GM21576 (cell line): ENCODE data around the gene RPS23.
"Not testable (repeated sequence)": the region's sequence is repeated elsewhere in the genome, so short reads cannot be mapped to it uniquely, and the experiment has no call there.

Experiments used
- ATAC-seq: cut with Tn5 transposase; IDR thresholded peaks from one replicate; pipeline ENCODE4 v1.9.1; 2021; ENCODE audit warnings: mild to moderate bottlenecking, moderate library complexity; ENCODE audit not compliant: unreplicated experiment

RPS23 gene

DNA sequence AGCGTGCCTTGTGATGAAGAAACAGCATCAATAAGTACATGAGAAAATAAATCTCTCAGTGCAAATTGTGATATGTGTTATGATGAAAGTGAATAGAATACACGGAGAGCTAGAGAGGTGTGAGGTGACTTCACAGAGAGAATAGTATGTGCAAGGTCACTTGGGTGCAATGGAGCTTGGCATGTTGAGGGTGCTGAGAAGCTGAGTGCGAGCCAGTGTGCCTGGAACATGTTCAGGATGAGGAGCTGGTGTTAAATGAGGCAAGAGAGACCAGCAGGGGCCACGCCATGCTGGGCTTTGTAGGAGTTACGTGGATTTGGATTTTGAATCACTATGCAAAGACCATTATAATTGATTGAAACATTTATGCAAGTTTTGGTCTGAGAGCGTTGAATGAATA, 12.8 kb upstream of the RPS23 start:
- ATAC-seq, result no peak

DNA sequence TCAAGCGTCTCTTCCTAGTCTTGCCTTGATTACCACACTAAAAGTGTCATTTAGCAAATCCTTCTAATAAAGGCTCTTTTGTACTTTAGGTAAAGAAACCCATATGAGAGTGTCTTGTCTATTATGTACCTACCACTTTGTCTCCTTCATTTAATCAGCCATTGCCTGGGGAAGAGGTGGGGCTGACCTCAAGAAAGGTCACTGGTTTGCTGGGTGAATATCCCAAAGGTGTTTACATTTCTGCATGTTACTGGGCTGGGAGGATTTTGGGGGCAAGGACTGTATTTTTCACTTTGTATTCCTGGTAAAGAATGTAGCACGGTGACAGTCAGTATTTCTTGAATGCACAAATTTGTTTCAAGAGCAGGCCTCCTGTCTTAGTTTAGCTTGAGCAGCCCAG, 11.9 kb upstream of the RPS23 start:
- ATAC-seq, result no peak

DNA sequence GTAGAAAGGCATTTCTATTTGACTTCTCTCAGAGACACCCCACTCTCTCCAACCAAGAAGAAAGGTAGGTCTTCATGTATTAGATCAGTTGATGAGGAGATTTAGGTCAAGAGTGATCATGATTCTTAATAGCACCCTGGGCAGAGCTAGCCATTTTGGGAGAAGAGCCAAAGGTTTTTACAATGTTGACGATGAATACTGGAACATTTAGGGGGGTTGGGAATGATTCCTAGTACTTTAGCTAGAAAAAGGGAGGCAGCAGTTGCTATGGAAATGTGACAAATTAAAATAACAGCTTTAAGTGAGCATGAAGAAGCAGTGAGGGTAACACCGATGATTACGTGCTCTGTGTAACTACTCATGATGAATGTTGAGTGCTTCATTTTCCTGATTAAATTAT, 9.5 kb upstream of the RPS23 start:
- no peak for ATAC-seq

DNA sequence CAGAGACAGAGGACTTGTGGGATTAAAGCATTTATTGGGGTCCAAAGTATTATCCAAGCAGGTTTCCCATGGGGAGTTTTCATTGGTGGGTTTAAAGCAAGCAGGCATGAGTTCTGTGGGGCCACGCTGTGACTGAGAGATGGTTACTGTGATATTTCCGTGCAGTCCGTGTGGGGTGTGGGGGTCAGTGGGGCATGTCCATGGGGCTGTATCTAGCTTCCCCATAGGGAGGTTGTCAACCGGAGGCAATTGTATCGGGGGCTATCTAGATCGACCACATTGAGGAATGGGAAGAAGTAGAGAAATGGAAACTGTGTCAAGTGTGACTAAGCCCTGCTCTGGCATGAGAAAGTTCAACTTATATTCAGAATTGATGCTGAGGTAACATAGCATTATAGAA, 7.1 kb upstream of the RPS23 start:
- ATAC-seq, result no peak

- no peak for ATAC-seq
Observed at GRCh38 chr5:82283893-82284292, 5.7 kb upstream of the RPS23 start.

DNA sequence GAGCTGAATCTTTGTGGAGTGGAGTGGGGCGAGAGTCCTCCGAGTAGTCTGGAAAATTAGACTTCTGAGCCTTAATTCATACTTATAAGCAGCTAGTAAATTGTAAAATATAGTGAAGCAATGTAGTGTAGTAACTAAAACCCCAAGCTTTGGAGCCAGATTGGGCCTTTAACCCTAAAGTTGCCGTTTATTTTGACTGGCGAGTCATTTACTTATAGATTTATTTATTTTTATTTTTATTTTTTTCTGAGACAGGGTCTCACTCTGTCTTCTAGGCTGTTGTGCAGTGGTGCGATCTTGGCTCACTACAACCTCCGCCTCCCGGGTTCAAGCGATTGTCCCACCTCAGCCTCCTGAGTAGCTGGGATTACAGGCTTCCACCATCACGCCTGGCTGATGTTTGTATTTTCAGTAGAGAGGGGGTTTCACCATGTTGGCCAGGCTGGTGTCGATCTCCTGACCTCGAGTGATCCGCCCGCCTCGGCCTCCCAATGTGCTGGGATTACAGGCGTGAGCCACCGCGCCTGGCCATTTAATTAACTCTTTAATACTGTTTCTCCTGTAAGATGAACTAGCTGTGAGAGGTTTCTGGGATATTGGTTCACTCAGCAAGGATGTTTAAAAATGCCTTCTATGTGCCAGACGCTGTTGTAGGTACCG, 687 bp upstream of the RPS23 start:
- no peak for ATAC-seq

DNA sequence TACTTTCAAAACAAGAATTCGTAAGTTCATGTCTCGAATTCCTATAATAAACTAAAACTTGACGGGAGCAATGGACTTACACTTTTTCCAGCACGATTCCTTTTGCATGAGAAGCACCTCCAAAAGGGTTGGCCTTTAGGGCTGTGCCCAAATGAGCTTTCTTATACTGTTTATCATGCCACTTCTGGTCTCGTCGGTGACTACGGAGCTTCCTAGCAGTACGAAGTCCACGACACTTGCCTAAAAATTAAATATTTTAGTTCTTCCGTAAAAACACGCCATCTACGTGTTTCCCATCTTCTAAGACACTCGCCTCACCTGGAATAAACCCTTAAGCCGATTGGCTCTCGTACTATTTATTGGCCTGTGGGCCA, 554 bp downstream of the RPS23 start:
- ATAC-seq, result no peak

DNA sequence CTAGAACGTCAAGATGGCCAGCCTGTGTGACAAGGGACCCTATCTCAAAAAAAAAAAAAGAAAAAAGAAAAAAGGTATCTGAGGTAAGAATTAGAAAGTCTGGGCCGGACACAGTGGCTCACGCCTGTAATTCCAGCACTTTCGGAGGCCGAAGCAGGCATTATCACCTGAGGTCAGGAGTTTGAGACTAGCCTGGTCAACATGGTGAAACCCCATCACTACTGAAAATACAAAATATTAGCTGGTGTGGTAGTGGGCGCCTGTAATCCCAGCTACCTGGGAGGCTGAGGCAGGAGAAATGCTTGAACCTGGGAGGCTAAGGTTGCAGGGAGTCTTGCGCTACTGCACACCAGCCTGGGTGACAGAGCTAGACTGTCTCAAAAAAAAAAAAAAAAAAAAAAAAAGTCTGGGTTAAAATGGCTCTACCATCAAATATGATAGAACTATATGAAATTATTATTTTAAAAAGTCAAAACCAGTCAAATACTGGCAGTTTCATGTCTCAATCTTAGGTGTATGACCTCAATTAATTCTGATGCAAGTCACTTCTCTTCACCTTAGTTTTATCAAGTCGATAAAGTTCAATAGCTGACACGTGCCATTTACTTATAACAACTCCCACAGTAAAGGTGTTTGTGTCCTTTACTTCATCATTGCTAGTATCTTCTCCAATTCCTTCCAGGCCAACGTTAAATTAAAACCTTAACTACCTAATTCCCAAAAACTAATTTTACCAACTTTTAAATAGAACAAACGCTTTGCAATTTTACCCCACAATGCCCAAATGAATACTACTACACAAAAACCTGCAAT, 1.1 kb downstream of the RPS23 start:
- ATAC-seq, result no peak

DNA sequence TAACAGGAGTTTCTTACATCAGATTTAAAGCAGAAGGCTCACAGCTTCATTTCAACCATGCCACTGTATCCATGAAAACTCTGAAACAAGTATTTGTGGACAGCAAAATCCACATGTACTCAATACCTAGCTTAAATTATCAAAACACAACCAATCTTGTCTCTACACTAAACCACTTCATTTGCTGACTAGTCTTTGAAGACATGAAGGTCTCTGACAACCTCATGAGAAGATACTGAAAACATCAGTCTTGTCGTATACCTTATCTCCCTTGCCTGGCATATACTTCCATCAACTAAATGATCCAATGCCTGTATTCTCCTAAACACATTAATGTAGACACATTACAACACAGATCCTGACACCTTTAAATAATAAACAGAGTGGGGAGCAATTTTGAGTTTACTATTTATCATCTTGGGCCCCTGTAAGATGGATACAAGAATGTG, 2.9 kb downstream of the RPS23 start:
- no peak for ATAC-seq

GRCh38 chr5:82274343-82275211, 3.6 kb downstream of the RPS23 start:
- ATAC-seq, result no peak

DNA sequence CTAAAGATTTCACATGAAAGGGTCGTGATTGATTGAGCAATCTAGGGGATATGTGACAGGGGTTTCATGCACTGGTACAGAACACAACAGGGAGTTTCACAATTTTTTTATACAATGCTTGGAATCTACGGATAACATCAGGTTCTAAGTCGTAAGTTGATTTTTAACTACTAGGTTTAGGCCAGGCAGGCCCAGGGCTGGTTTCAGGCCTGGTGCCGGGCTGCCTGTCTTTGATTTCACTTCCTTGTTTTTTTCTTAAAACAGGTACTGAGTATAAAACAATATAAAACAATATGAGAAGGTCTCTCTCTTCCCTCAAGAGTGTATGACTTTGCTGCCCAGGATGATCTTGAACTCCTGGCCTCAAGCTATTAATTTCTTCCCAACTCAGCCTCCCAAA, 4.7 kb downstream of the RPS23 start:
- not testable (repeated sequence) for ATAC-seq

- ATAC-seq, result not testable (repeated sequence)
Observed at GRCh38 chr5:82272571-82273356, 5.4 kb downstream of the RPS23 start.

DNA sequence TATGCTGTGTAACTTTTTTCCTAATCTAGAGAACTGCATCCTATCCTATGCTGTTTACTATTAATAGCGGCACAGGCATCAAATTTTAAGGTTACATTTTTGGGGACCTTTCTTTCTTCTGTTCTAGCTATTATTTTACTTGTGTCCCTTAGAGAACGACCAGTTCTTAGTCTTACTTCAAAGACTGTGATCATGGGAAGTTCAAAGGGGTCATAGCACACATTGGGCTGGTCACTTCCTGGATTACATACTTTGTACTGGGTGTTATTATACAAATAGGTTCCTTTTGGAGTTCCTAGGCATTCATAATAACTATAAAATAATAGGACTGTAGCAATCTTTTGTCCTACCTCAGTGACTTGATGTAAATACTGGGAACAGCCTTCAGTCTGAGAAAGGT, 8.8 kb downstream of the RPS23 start:
- not testable (repeated sequence) for ATAC-seq

DNA sequence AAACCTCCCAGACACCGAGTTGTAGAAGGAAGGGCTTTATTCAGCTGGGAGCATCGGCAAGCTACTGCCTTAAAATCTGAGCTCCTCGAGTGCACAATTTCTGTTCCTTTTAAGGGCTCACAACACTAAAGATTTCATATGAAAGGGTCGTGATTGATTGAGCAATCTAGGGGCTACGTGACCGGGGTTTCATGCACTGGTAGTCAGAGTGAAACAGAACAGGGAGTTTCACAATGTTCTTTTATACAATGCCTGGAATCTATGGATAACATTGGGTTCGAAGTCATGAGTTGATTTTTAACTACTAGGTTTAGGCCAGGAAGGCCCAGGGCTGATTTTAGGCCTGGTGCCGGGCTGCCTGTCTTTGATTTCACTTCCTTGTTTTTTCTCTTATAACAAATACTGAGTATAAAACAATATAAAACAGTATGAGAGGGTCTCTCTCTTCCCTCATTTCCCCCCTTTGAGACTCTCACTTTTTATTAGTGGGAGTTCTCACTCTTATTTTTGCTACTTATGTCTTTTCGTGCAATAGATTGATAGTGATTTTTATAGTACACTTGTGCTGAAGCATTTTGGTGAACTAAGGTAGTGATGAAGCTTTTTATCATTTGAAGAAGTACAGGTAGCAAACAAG, 10.7 kb downstream of the RPS23 start:
- ATAC-seq, result not testable (repeated sequence)

DNA sequence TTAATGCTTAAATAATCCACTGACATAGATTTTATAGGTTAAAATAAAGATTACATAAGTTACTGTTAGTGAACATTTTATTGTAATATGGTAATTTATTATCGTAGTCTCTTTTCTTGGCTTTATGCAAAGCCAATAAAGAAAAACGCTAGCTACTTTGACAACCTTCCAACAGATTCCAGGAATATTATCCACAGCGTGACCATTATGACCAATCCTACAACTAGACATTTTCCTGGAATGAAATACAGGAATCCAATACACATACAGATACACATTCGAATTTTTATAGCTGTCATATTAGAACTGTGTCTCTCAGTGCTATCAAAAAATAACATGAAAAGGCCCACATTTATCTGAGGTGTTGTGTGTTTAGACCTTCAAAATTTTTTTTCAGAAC, 13.1 kb downstream of the RPS23 start:
- ATAC-seq, result no peak

- no peak for ATAC-seq
Observed at GRCh38 chr5:82259172-82259800, 18.9 kb downstream of the RPS23 start.

DNA sequence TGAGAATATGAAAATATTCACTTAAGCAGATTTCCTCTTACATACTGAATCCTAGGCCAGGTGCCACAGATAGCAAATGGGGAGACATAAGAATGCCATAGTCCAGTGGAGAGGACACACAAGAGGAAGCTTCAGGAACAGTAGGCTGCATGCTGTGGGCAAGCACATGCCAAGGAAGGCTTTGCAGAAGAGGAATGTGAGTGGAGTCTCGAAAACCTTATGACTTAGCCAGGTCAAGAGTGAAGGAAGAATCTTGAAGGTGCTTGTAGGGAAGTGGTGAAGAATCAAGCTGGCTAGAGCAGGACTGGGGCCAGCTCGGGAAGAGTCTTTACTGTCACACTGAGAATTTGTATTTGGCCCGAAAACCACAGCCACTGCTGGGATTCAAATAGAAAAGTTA, 20.4 kb downstream of the RPS23 start:
- no peak for ATAC-seq

- no peak for ATAC-seq
Observed at GRCh38 chr5:82257247-82257646, 20.9 kb downstream of the RPS23 start.

- no peak for ATAC-seq
Observed at GRCh38 chr5:82255844-82256243, 22.3 kb downstream of the RPS23 start.

- ATAC-seq, result no peak
Observed at GRCh38 chr5:82252744-82253143, 25.4 kb downstream of the RPS23 start.
